Activated CD4-positive, alpha-beta T cell treated with anti-CD3 and anti-CD28 coated beads for 4 hours (primary cell): ENCODE measurements around the gene HSBP1L1.

Experiments
- DNase-seq, 2 donors: peaks; one replicate each; pipeline ENCODE4 v3.0.0-alpha.2; 2020

HSBP1L1 gene

GRCh38 chr18:79961527-79962291 lies 2.7 kb upstream of the HSBP1L1 start:
- DNase-seq = no peak

- DNase-seq = no peak
Measured at GRCh38 chr18:79962311-79962710, 2.1 kb upstream of the HSBP1L1 start.

- DNase-seq = peak in 1 of 2 donors; percentile 52
Measured at GRCh38 chr18:79962835-79963657, 1.4 kb upstream of the HSBP1L1 start.

- no peak for DNase-seq
Measured at GRCh38 chr18:79963658-79964329, 649 bp upstream of the HSBP1L1 start.

GRCh38 chr18:79965119-79965902 lies 868 bp downstream of the HSBP1L1 start:
- DNase-seq = no peak

GRCh38 chr18:79970419-79971133 lies 6.1 kb downstream of the HSBP1L1 start:
- DNase-seq = no peak

- no peak for DNase-seq
Measured at GRCh38 chr18:79971211-79971952, 6.9 kb downstream of the HSBP1L1 start.

- no peak for DNase-seq
Measured at GRCh38 chr18:79971986-79972385, 7.5 kb downstream of the HSBP1L1 start.

- no peak for DNase-seq
Measured at GRCh38 chr18:79972720-79973119, 8.3 kb downstream of the HSBP1L1 start.

- no peak for DNase-seq
Measured at GRCh38 chr18:79973517-79973916, 9.1 kb downstream of the HSBP1L1 start.

- DNase-seq = no peak
Measured at GRCh38 chr18:79974025-79974654, 9.7 kb downstream of the HSBP1L1 start.

- no peak for DNase-seq
Measured at GRCh38 chr18:79975043-79975442, 10.6 kb downstream of the HSBP1L1 start.

- no peak for DNase-seq
Measured at GRCh38 chr18:79975985-79976680, 11.7 kb downstream of the HSBP1L1 start.

- no peak for DNase-seq
Measured at GRCh38 chr18:79979843-79980242, 15.4 kb downstream of the HSBP1L1 start.

GRCh38 chr18:79980585-79980984 lies 16.1 kb downstream of the HSBP1L1 start:
- no peak for DNase-seq

GRCh38 chr18:79982736-79983135 lies 18.3 kb downstream of the HSBP1L1 start:
- DNase-seq = no peak

GRCh38 chr18:79983253-79983652 lies 18.8 kb downstream of the HSBP1L1 start:
- DNase-seq = no peak

GRCh38 chr18:79983793-79984192 lies 19.4 kb downstream of the HSBP1L1 start:
- no peak for DNase-seq

GRCh38 chr18:79985172-79985571 lies 20.7 kb downstream of the HSBP1L1 start:
- DNase-seq = no peak

GRCh38 chr18:79986726-79987125 lies 22.3 kb downstream of the HSBP1L1 start:
- DNase-seq = no peak
